ENCODE data around the gene PTPN22.
A peak's percentile ranks its signal among the peaks of the same experiment; 100 is the strongest.

PTPN22 gene

DNA sequence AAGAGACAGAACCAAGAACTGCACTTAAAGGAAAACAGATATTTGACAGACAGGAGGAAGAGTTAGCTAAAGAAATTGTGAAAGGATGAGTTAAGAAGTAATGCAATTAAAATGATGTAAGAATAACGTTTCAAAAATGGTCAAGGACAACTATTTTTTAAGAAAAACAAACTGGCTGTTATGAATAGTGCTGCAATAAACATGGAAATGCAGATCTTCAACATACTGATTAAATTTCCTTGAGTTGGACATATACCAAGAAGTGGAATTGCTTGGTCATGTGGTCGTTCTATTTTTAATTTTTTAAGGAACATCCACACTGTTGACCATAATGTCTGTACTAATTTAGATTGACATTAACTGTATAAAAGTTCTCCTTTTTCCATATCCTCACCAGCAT is 89.1 kb downstream of the PTPN22 start:
- TF ChIP-seq CTCF (IDR thresholded peaks at IDR 0.05; ENCODE audit: low read depth, low read length), result no peak
- H3K4me3 ChIP-seq (replicated peaks in 1 of 2; ENCODE audit: low read depth in 2 of 2, low read length in 2 of 2), result no peak overlapping the region
- peak in 1 of 2 donors; percentile 33 for DNase-seq (ENCODE audit: low read depth in 2 of 2)

- TF ChIP-seq CTCF (IDR thresholded peaks at IDR 0.05; ENCODE audit: low read depth, low read length), result no peak
- DNase-seq (ENCODE audit: low read depth in 2 of 2), result no peak
- H3K4me3 ChIP-seq (replicated peaks in 1 of 2; ENCODE audit: low read depth in 2 of 2, low read length in 2 of 2), result no peak overlapping the region
Observed at GRCh38 chr1:113780374-113781146, 91.0 kb downstream of the PTPN22 start.

- no peak overlapping the region for H3K4me3 ChIP-seq (replicated peaks in 1 of 2; ENCODE audit: low read depth in 2 of 2, low read length in 2 of 2)
- DNase-seq (ENCODE audit: low read depth in 2 of 2), result no peak
- TF ChIP-seq CTCF (IDR thresholded peaks at IDR 0.05; ENCODE audit: low read depth, low read length), result no peak
Observed at GRCh38 chr1:113779542-113779941, 92.0 kb downstream of the PTPN22 start.

- DNase-seq (ENCODE audit: low read depth in 2 of 2), result no peak
- no peak for TF ChIP-seq CTCF (IDR thresholded peaks at IDR 0.05; ENCODE audit: low read depth, low read length)
- H3K4me3 ChIP-seq (replicated peaks in 1 of 2; ENCODE audit: low read depth in 2 of 2, low read length in 2 of 2), result no peak overlapping the region
Observed at GRCh38 chr1:113777561-113777960, 94.0 kb downstream of the PTPN22 start.

DNA sequence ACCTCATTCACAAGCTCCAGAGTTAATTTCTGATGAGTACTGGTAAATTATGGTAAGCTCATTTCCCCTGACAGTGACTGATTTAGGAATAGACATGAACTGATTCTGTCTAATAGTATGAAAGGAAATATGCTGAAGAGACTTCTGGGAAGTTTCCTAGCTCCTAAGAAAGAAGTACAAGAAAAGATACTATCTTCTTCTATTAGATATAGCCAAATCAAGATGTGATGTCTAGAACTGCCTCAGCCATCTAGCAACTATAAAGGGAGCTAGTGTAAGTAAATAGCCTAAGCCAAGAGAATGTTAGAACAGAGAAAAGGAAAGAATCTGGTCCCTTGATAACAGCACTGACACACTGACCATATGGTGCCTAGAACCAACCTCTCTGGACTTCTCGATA is 101.5 kb downstream of the PTPN22 start:
- DNase-seq (ENCODE audit: low read depth in 2 of 2), result no peak
- H3K4me3 ChIP-seq (replicated peaks in 1 of 2; ENCODE audit: low read depth in 2 of 2, low read length in 2 of 2), result no peak overlapping the region
- no peak for TF ChIP-seq CTCF (IDR thresholded peaks at IDR 0.05; ENCODE audit: low read depth, low read length)

GRCh38 chr1:113769601-113769970 is 101.9 kb downstream of the PTPN22 start:
- no peak for TF ChIP-seq CTCF (IDR thresholded peaks at IDR 0.05; ENCODE audit: low read depth, low read length)
- no peak overlapping the region for H3K4me3 ChIP-seq (replicated peaks in 1 of 2; ENCODE audit: low read depth in 2 of 2, low read length in 2 of 2)
- DNase-seq (ENCODE audit: low read depth in 2 of 2), result no peak
